ENCODE measurements around the gene RFK.

- TF ChIP-seq CTCF (conservative IDR thresholded peaks at IDR 0.05): no peak
- no peak for TF ChIP-seq ZFX (IDR thresholded peaks at IDR 0.05)
Observed at GRCh38 chr9:76390656-76391055, 3.6 kb downstream of the RFK start.

All from C4-2B (cell line).